ENCODE data around the gene SHD. TPM values are rescaled to one million over a fixed set of nuclear protein-coding genes. Genes with fewer than 3 reads are reported as not detected.
"Not testable (repeated sequence)": the region's sequence is repeated elsewhere in the genome, so short reads cannot be mapped to it uniquely, and the experiment has no call there.

Gene SHD
- total and polyA plus RNA-seq, 2 of the 13 experiments (the other 11 are each of a cell fraction or from before 2014, with no cell fraction given): 0.11 to 0.20 TPM

DNA sequence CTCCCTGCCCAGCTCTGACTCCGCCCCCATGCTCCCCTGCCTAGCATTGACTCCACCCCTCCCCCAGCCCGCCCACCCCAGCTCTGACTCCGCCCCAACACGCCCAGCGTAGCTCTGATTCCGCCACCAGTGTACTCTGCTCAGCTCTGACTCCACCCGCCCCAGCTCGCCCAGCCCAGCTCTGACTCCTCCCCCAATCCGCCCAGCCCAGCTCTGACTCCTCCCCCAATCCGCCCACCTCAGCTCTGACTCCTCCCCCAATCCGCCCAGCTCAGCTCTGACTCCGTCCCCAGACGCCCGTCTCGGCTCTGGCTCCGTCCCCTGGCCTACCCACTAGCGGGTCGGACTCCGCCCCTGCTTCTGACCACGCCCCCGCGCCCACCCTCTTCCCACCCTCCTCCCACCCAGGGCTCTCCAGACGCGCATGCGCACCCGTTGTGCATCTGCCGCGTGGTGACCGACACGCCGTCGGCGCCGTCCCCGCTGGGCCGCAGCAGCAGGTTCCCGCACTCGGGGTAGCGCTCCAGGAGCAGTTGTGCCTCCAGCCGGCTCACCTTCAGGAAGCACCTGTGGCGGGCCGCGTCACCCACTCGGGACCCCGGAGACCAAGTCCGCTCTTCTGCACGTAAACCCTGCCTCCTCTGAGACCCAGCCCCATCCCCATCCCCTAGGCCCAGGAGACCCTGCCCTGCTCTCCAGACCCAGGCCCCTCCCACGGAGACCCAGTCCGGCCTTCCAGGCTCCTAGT, 49.4 kb downstream of the SHD start (continued):
- TF ChIP-seq HNRNPK (IDR thresholded peaks at IDR 0.05; ENCODE audit: low read depth, low read length, poor library complexity, severe bottlenecking): peak; percentile 49
- no peak for TF ChIP-seq ZNF451 (CRISPR knock-in tag; IDR thresholded peaks at IDR 0.05)
- TF ChIP-seq HMGA1 (CRISPR knock-in tag; conservative IDR thresholded peaks at IDR 0.05): no peak
- TF ChIP-seq CENPX (CRISPR knock-in tag; IDR thresholded peaks at IDR 0.05): no peak
- TF ChIP-seq, protein P1, sequence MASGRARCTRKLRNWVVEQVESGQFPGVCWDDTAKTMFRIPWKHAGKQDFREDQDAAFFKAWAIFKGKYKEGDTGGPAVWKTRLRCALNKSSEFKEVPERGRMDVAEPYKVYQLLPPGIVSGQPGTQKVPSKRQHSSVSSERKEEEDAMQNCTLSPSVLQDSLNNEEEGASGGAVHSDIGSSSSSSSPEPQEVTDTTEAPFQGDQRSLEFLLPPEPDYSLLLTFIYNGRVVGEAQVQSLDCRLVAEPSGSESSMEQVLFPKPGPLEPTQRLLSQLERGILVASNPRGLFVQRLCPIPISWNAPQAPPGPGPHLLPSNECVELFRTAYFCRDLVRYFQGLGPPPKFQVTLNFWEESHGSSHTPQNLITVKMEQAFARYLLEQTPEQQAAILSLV (CRISPR knock-in tag; IDR thresholded peaks at IDR 0.05; ENCODE audit: borderline replicate concordance): no peak

DNA sequence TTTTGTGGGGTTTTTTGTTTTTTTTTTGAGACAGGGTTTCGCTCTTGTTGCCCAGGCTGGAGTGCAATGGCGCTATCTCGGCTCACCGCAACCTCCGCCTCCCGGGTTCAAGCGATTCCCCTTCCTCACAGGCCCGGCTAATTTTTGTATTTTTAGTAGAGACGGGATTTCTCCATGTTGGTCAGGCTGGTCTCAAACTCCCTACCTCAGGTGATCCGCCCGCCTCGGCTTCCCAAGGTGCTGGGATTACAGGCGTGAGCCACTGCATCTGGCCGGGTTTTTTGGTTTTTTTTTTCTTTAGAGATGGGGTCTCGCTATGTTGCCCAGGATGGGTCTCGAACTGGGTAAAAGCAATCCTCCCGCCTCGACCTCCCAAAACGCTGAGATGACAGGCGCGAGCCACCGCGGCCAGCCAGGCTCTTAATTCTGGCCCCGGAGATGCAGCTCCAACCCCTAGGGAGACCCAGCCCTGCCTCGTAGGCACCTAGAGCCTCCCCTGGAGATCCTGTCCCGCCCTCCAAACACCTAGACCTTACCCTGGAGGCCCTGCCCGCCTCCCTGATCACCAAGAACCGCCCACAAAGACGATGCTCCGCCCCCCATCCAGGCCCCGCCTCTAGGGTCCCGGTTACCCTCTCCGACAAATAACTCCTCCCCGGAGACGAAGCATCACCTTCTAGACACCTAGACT, 50.1 kb downstream of the SHD start:
- H3K27me3 ChIP-seq (ENCODE audit: control insufficient read depth in 1 of 2, insufficient read depth in 2 of 2, low read length in 2 of 2); H3K4me3 ChIP-seq (replicated peaks in 1 of 3; ENCODE audit: insufficient read depth in 1 of 3, low read depth in 2 of 3, low read length in 3 of 3); intact Hi-C loops (cut with micrococcal nuclease; ENCODE audit: unreplicated experiment); H3K79me2 ChIP-seq (ENCODE audit: insufficient read depth, low read length); in situ Hi-C loops (cut with HindIII; ENCODE audit: extremely low pct_ligation_motif_present, low pct_unique_long_range_greater_than_20kb); ATAC-seq; H3K36me3 ChIP-seq (replicated peaks in 1 of 2; ENCODE audit: control insufficient read depth in 1 of 2, insufficient read depth in 2 of 2, low read length in 2 of 2); H2AFZ ChIP-seq (ENCODE audit: low read length); H3K9ac ChIP-seq (ENCODE audit: insufficient read depth, low read depth, low read length); CTCF ChIA-PET (ENCODE audit: low intra/inter-chr PET ratio, low total read pairs); H3K4me2 ChIP-seq (ENCODE audit: low read depth, low read length); H4K20me1 ChIP-seq (ENCODE audit: insufficient read depth, low read length); FAIRE-seq; H3K4me1 ChIP-seq (ENCODE audit: insufficient read depth, low read length); H3K9me3 ChIP-seq (ENCODE audit: low read length); DNase-seq (ENCODE audit: low spot score); H3K27ac ChIP-seq (ENCODE audit: extremely low read length, insufficient read depth, low read length): not testable (repeated sequence)
- POLR2A ChIA-PET: interaction anchor here (3.6 kb wide), 1 partner anchor 14 kb away, joined by 10 read pairs; the partner anchor contains the start of gene MPND
- TSS peak; percentile 59 for BruUV-seq (replicated peaks)
- WGBS (ENCODE audit: low lambda C conversion rate): 93% methylated on average over 32 of the region's 35 CpGs
